Upper lobe of left lung (tissue), 6 donors: Measurements from ENCODE around the gene CTNNAL1. TPM values are rescaled to one million over a fixed set of nuclear protein-coding genes. Genes with fewer than 3 reads are reported as not detected.
"Not testable (repeated sequence)": the region's sequence is repeated elsewhere in the genome, so short reads cannot be mapped to it uniquely, and the experiment has no call there.

Experiments
- ATAC-seq, 2 donors: fragments of 200-7000 bp; cut with Tn5 transposase; one replicate each; pipeline ENCODE4 v1.9.1; 2022; ENCODE audit warnings: mild to moderate bottlenecking in 2 of 2, moderate library complexity in 2 of 2; ENCODE audit not compliant: low FRiP score in 2 of 2
- DNase-seq, 2 donors: peaks; one replicate each; pipeline ENCODE4 v3.0.0-alpha.2; 2019 to 2020
- H3K27ac ChIP-seq, 4 donors: fragments of 200-600 bp; sonication (generic); one replicate each; pipeline ENCODE4 v1.5.1; 2016 to 2019
- H3K27me3 ChIP-seq, 4 donors: fragments of 200-600 bp; sonication (generic); one replicate each; pipeline ENCODE4 v1.5.1; 2017 to 2019
- H3K36me3 ChIP-seq, 4 donors: fragments of 200-600 bp; sonication (generic); one replicate each; pipeline ENCODE4 v1.5.1; 2016 to 2019
- H3K4me1 ChIP-seq, 4 donors: fragments of 200-600 bp; sonication (generic); one replicate each; pipeline ENCODE4 v1.5.1; 2018 to 2019
- H3K4me3 ChIP-seq, 4 donors: fragments of 200-600 bp; sonication (generic); one replicate each; pipeline ENCODE4 v1.5.1; 2017 to 2019; ENCODE audit warnings: mild to moderate bottlenecking in 2 of 4, moderate library complexity in 1 of 4
- H3K9me3 ChIP-seq, 4 donors: fragments of 200-600 bp; sonication (generic); one replicate each; pipeline ENCODE4 v1.5.1; 2018 to 2019
- CTCF ChIP-seq, 6 experiments: fragments of 450-650 bp in 4 of 6; fragments of 200-600 bp in 2 of 6; sonication (generic) in 2 of 6; IDR thresholded peaks; one replicate each; pipeline ENCODE4 v1.5.1; 2016 to 2019; ENCODE audit warnings: antibody characterized with exemption in 6 of 6
- EP300 ChIP-seq, 4 donors: sonication (generic); formaldehyde crosslinking; IDR thresholded peaks; one replicate each; pipeline ENCODE4 v1.5.1; 2017; ENCODE audit warnings: antibody characterized with exemption in 4 of 4, control low read depth in 2 of 4
- POLR2A ChIP-seq, 4 donors: fragments of 450-650 bp; IDR thresholded peaks; one replicate each; pipeline ENCODE4 v1.5.1; 2016 to 2017; ENCODE audit warnings: antibody characterized with exemption in 4 of 4, mild to moderate bottlenecking in 2 of 4
- POLR2AphosphoS5 ChIP-seq, 2 donors: sonication (generic); formaldehyde crosslinking; IDR thresholded peaks; one replicate each; pipeline ENCODE4 v1.5.1; 2017; ENCODE audit warnings: antibody characterized with exemption in 2 of 2
- WGBS, 2 donors: methylation state at CpG; one replicate each; pipeline ENCODE4 v1.1.5; 2017 to 2018; 5-methylcytosine and 5-hydroxymethylcytosine counted together
- total RNA-seq, 6 donors: library from RNA; depleted of rRNA in 4 of 6; stranded (reverse); fragments of >200 nt in 4 of 6; gene quantifications; one replicate each; pipeline versions ENCODE4 v1.1.0 to v1.2.1, GENCODE V29; 2016 to 2021
- donor health status: DM: no; HTN: no; CAD: no; lungs with moderate emphysema.
- donor health status: DM: no; HTN: yes; CAD: no; lungs with severe emphysema.

Gene CTNNAL1
- total RNA-seq, 6 donors from 2014 or later: 10.5 to 59.6 (median 25.9) TPM

- Histone ChIP-seq H3K27me3 (no peaks in the 10 kb centered on the region), H3K4me1 (no peaks in the 10 kb centered on the region), H3K36me3 (peaks cover 0 to 22% (median 0%) of the 10 kb centered on the region in 4 donors), H3K9me3 (no peaks in the 10 kb centered on the region), H3K4me3 (no peak overlapping the region), H3K27ac (no peak overlapping the region)
- ATAC-seq (no peak), DNase-seq (peak in 1 of 2 donors; percentile 26)
- TF ChIP-seq POLR2AphosphoS5 (IDR thresholded peaks at IDR 0.05) (no peak), POLR2A (IDR thresholded peaks at IDR 0.05) (no peak), CTCF (IDR thresholded peaks at IDR 0.05) (no peak), EP300 (IDR thresholded peaks at IDR 0.05) (no peak)
- WGBS, 2 donors: 98 to 100% methylated on average over 2 of the region's 2 CpGs
These were observed 32.4 kb downstream of the CTNNAL1 start for GRCh38 chr9:108980893-108981292.

GRCh38 chr9:108978205-108978604, 35.1 kb downstream of the CTNNAL1 start:
- Histone ChIP-seq H3K4me1 (no peaks in the 10 kb centered on the region), H3K27me3 (no peaks in the 10 kb centered on the region), H3K4me3 (no peak overlapping the region), H3K27ac (no peak overlapping the region), H3K36me3 (peaks cover 0 to 19% (median 0%) of the 10 kb centered on the region in 4 donors), H3K9me3 (no peaks in the 10 kb centered on the region)
- no peak for TF ChIP-seq POLR2A (IDR thresholded peaks at IDR 0.05)
- no peak for TF ChIP-seq CTCF (IDR thresholded peaks at IDR 0.05)
- no peak for TF ChIP-seq EP300 (IDR thresholded peaks at IDR 0.05)
- TF ChIP-seq POLR2AphosphoS5 (IDR thresholded peaks at IDR 0.05): no peak
- WGBS, 2 donors: 52 to 56% methylated on average over 1 of the region's 1 CpG
- no peak for DNase-seq
- ATAC-seq: no peak

- TF ChIP-seq CTCF (IDR thresholded peaks at IDR 0.05): no peak
- TF ChIP-seq EP300 (IDR thresholded peaks at IDR 0.05): no peak
- TF ChIP-seq POLR2AphosphoS5 (IDR thresholded peaks at IDR 0.05): no peak
- TF ChIP-seq POLR2A (IDR thresholded peaks at IDR 0.05): no peak
- Histone ChIP-seq H3K27me3 (no peaks in the 10 kb centered on the region), H3K9me3 (no peaks in the 10 kb centered on the region), H3K4me1 (no peaks in the 10 kb centered on the region), H3K27ac (no peak overlapping the region), H3K36me3 (peaks cover 0 to 14% (median 0%) of the 10 kb centered on the region in 4 donors), H3K4me3 (no peak overlapping the region)
- DNase-seq: no peak
- 65 to 75% methylated on average over 5 of the region's 5 CpGs for WGBS, 2 donors
- ATAC-seq: no peak
These were observed 39.4 kb downstream of the CTNNAL1 start for GRCh38 chr9:108973895-108974294.

GRCh38 chr9:108972626-108973209, 40.6 kb downstream of the CTNNAL1 start:
- peak overlapping the region in 1 of 4 donors; percentile 11 for H3K27ac ChIP-seq
- peaks cover 0 to 19% (median 0%) of the 10 kb centered on the region in 4 donors for H3K36me3 ChIP-seq
- H3K9me3 ChIP-seq: no peaks in the 10 kb centered on the region
- no peak for TF ChIP-seq EP300 (IDR thresholded peaks at IDR 0.05)
- no peak for TF ChIP-seq CTCF (IDR thresholded peaks at IDR 0.05)
- no peak for TF ChIP-seq POLR2AphosphoS5 (IDR thresholded peaks at IDR 0.05)
- TF ChIP-seq POLR2A (IDR thresholded peaks at IDR 0.05): no peak
- ATAC-seq: no peak
- H3K4me1 ChIP-seq: peaks cover 0 to 4% (median 0%) of the 10 kb centered on the region in 4 donors
- no peak for DNase-seq
- no peak overlapping the region for H3K4me3 ChIP-seq
- no peaks in the 10 kb centered on the region for H3K27me3 ChIP-seq
- WGBS, 2 donors: 69 to 84% methylated on average over 2 of the region's 2 CpGs

- ATAC-seq (no peak), DNase-seq (no peak)
- H3K4me3 ChIP-seq: no peak overlapping the region
- H3K9me3 ChIP-seq: no peaks in the 10 kb centered on the region
- no peak overlapping the region for H3K27ac ChIP-seq
- no peak for TF ChIP-seq CTCF (IDR thresholded peaks at IDR 0.05)
- H3K36me3 ChIP-seq: peaks cover 0 to 19% (median 0%) of the 10 kb centered on the region in 4 donors
- peaks cover 0 to 4% (median 0%) of the 10 kb centered on the region in 4 donors for H3K4me1 ChIP-seq
- H3K27me3 ChIP-seq: no peaks in the 10 kb centered on the region
- WGBS, 2 donors: 92 to 94% methylated on average over 3 of the region's 3 CpGs
These were observed 41.1 kb downstream of the CTNNAL1 start for GRCh38 chr9:108972186-108972585.

- 97 to 100% methylated on average over 2 of the region's 2 CpGs for WGBS, 2 donors
- not testable (repeated sequence) for H3K4me1 ChIP-seq, H3K27ac ChIP-seq, H3K4me3 ChIP-seq, ATAC-seq, DNase-seq, H3K27me3 ChIP-seq, H3K9me3 ChIP-seq
- H3K36me3 ChIP-seq: peaks cover 0 to 19% (median 0%) of the 10 kb centered on the region in 4 donors
These were observed 41.9 kb downstream of the CTNNAL1 start for GRCh38 chr9:108971392-108971791.
